ENCODE measurements around the gene NRP2.

The NRP2 gene

DNA sequence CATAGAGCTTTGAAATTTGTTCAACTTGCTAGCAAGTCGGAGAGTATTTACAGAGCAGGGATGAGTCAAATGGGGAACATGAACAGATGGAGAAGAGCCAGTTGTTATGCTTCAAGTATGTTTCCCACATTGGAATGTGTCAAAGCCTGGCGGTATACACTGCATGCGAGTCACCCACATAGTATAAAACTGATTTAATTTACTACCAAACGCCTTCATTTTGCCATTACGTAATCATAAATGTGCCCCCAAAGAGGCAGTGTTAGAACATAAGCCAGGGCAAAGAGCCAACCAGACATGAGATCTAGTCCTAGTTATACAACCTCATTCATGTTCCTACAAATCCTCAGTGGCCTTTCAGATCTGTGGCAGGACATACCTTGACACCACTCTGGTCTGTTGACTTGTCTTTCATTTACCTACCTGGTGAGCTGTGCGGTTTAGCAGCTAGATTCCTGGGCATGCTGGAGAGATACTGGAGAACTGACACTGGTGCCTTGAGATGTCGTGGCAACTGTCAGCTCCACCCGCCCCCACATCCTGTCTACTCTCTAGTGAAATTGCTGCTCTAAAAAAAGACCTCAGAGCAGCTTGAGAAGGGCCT is 21.7 kb upstream of the NRP2 start:
- TF ChIP-seq ARNTL (CRISPR knock-in tag; IDR thresholded peaks at IDR 0.05; ENCODE audit: borderline replicate concordance, low read depth) (no peak), SNAI2 (CRISPR knock-in tag; IDR thresholded peaks at IDR 0.05) (no peak)
- ATAC-seq, result peak; percentile 92

DNA sequence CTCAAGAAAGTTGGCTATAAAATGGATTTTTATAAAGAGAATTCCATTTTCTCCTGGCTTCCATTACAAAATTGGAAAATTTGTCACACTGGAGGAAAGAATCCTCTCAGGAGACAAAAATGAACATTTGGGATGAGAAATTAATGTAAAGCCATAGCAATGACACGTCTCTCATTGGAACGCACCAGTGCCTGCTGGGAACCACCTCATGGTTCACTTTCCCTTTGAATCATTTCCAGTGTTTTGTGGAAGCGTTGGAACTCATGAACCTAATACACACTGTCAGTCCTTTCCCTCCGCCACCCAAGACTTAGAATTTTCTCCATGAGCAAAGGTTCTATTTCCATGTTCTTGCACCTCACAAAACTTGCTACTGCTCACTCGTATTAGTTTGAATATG is 21.0 kb upstream of the NRP2 start:
- TF ChIP-seq CSDC2 (CRISPR knock-in tag; IDR thresholded peaks at IDR 0.05) (no peak), ZNF8 (CRISPR knock-in tag; IDR thresholded peaks at IDR 0.05) (no peak), TOX (CRISPR knock-in tag; IDR thresholded peaks at IDR 0.05; ENCODE audit: borderline replicate concordance) (no peak), ESRRG (CRISPR knock-in tag; IDR thresholded peaks at IDR 0.05) (no peak)
- no peak for ATAC-seq

DNA sequence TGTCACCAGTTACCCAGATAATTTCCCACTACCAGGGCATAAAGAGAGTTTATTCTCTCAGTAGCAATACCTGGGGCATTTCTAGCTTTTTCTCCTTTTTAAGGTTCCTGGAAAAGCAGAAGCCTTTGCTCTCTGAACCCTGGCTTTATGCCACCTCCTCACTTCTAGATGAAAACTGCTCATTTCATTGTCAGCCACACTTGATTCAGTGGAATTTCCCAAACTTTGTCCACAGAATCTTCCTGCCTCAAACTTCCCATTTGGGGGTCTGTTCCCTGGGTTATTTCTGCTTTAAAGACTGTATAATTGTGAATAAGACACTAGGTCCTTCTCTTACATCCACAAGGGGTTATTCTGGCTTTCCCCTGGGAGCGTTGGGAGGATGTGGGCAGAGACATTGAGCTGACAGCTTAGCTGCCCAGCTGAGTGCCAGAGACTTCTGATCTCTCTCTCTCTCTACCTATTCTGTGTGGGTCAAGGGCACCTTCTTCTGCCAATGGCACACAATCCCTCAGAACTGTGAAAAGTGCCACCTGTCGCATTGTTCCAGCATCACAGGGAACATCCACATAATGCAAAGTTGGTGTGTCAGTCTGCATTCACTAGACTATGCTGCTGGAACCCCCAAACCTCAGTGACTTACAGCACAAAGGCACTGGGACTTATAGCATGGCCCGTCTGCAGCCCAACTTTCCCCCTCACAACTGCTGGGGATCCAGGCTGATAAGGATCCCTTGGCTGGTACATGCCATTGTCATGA is 19.9 kb upstream of the NRP2 start:
- TF ChIP-seq, protein P1, sequence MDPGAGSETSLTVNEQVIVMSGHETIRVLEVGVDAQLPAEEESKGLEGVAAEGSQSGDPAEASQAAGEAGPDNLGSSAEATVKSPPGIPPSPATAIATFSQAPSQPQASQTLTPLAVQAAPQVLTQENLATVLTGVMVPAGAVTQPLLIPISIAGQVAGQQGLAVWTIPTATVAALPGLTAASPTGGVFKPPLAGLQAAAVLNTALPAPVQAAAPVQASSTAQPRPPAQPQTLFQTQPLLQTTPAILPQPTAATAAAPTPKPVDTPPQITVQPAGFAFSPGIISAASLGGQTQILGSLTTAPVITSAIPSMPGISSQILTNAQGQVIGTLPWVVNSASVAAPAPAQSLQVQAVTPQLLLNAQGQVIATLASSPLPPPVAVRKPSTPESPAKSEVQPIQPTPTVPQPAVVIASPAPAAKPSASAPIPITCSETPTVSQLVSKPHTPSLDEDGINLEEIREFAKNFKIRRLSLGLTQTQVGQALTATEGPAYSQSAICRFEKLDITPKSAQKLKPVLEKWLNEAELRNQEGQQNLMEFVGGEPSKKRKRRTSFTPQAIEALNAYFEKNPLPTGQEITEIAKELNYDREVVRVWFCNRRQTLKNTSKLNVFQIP (CRISPR knock-in tag; IDR thresholded peaks at IDR 0.05; ENCODE audit: borderline replicate concordance, low read depth), result no peak
- TF ChIP-seq PPARA (CRISPR knock-in tag; IDR thresholded peaks at IDR 0.05; ENCODE audit: borderline replicate concordance), result no peak
- no peak for TF ChIP-seq TOX (CRISPR knock-in tag; IDR thresholded peaks at IDR 0.05; ENCODE audit: borderline replicate concordance)
- no peak for TF ChIP-seq ZNF8 (CRISPR knock-in tag; IDR thresholded peaks at IDR 0.05)
- no peak for TF ChIP-seq ZNF565 (CRISPR knock-in tag; conservative IDR thresholded peaks at IDR 0.05; ENCODE audit: low read depth)
- TF ChIP-seq ZNF70 (CRISPR knock-in tag; IDR thresholded peaks at IDR 0.05), result no peak
- TF ChIP-seq CSDC2 (CRISPR knock-in tag; IDR thresholded peaks at IDR 0.05), result no peak
- TF ChIP-seq ZFP3 (CRISPR knock-in tag; IDR thresholded peaks at IDR 0.05), result no peak
- no peak for TF ChIP-seq OSR1 (CRISPR knock-in tag; IDR thresholded peaks at IDR 0.05)
- no peak for ATAC-seq

DNA sequence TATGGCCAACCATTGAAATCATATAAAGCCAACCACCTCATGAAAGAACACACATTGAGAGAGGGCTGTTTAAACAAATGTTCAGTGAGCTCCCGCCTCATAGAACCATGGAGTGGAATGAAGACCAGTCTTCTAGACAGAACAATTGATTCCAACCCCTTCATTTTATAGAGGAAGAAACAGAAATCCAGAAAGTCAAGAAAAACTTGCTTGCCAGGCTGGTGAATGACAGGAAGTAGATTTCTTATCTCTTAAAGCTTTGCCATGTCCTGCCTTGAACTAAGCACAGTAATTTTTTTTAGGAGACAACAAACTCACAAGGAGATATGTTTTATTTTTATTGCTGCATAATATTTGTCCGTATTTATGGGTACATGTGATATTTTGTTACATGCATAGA is 16.5 kb upstream of the NRP2 start:
- no peak for ATAC-seq

More for the DNA sequence above, 16.5 kb upstream of the NRP2 start:
- TF ChIP-seq TOX (CRISPR knock-in tag; IDR thresholded peaks at IDR 0.05; ENCODE audit: borderline replicate concordance) (no peak), TCF4 (CRISPR knock-in tag; IDR thresholded peaks at IDR 0.05; ENCODE audit: borderline replicate concordance) (no peak), ZC3H10 (CRISPR knock-in tag; IDR thresholded peaks at IDR 0.05) (no peak), ESRRG (CRISPR knock-in tag; IDR thresholded peaks at IDR 0.05) (no peak), ISL1 (CRISPR knock-in tag; IDR thresholded peaks at IDR 0.05) (no peak), ZNF8 (CRISPR knock-in tag; IDR thresholded peaks at IDR 0.05) (no peak), ZFP30 (CRISPR knock-in tag; IDR thresholded peaks at IDR 0.05) (no peak), RARB (CRISPR knock-in tag; IDR thresholded peaks at IDR 0.05) (no peak), OSR1 (CRISPR knock-in tag; IDR thresholded peaks at IDR 0.05) (no peak), CSDC2 (CRISPR knock-in tag; IDR thresholded peaks at IDR 0.05) (no peak), SNAI2 (CRISPR knock-in tag; IDR thresholded peaks at IDR 0.05) (no peak)
- TF ChIP-seq, protein P2, sequence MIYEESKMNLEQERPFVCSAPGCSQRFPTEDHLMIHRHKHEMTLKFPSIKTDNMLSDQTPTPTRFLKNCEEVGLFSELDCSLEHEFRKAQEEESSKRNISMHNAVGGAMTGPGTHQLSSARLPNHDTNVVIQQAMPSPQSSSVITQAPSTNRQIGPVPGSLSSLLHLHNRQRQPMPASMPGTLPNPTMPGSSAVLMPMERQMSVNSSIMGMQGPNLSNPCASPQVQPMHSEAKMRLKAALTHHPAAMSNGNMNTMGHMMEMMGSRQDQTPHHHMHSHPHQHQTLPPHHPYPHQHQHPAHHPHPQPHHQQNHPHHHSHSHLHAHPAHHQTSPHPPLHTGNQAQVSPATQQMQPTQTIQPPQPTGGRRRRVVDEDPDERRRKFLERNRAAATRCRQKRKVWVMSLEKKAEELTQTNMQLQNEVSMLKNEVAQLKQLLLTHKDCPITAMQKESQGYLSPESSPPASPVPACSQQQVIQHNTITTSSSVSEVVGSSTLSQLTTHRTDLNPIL (CRISPR knock-in tag; IDR thresholded peaks at IDR 0.05; ENCODE audit: low read depth), result no peak
- TF ChIP-seq, protein P3, sequence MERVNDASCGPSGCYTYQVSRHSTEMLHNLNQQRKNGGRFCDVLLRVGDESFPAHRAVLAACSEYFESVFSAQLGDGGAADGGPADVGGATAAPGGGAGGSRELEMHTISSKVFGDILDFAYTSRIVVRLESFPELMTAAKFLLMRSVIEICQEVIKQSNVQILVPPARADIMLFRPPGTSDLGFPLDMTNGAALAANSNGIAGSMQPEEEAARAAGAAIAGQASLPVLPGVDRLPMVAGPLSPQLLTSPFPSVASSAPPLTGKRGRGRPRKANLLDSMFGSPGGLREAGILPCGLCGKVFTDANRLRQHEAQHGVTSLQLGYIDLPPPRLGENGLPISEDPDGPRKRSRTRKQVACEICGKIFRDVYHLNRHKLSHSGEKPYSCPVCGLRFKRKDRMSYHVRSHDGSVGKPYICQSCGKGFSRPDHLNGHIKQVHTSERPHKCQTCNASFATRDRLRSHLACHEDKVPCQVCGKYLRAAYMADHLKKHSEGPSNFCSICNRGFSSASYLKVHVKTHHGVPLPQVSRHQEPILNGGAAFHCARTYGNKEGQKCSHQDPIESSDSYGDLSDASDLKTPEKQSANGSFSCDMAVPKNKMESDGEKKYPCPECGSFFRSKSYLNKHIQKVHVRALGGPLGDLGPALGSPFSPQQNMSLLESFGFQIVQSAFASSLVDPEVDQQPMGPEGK (CRISPR knock-in tag; IDR thresholded peaks at IDR 0.05; ENCODE audit: borderline replicate concordance), result no peak
- TF ChIP-seq, protein P1 (CRISPR knock-in tag; IDR thresholded peaks at IDR 0.05; ENCODE audit: borderline replicate concordance, low read depth), result no peak
- TF ChIP-seq, protein P4, sequence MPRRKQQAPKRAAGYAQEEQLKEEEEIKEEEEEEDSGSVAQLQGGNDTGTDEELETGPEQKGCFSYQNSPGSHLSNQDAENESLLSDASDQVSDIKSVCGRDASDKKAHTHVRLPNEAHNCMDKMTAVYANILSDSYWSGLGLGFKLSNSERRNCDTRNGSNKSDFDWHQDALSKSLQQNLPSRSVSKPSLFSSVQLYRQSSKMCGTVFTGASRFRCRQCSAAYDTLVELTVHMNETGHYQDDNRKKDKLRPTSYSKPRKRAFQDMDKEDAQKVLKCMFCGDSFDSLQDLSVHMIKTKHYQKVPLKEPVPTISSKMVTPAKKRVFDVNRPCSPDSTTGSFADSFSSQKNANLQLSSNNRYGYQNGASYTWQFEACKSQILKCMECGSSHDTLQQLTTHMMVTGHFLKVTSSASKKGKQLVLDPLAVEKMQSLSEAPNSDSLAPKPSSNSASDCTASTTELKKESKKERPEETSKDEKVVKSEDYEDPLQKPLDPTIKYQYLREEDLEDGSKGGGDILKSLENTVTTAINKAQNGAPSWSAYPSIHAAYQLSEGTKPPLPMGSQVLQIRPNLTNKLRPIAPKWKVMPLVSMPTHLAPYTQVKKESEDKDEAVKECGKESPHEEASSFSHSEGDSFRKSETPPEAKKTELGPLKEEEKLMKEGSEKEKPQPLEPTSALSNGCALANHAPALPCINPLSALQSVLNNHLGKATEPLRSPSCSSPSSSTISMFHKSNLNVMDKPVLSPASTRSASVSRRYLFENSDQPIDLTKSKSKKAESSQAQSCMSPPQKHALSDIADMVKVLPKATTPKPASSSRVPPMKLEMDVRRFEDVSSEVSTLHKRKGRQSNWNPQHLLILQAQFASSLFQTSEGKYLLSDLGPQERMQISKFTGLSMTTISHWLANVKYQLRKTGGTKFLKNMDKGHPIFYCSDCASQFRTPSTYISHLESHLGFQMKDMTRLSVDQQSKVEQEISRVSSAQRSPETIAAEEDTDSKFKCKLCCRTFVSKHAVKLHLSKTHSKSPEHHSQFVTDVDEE (CRISPR knock-in tag; IDR thresholded peaks at IDR 0.05), result no peak
